Activated CD8-positive, alpha-beta memory T cell treated with anti-CD3 and anti-CD28 coated beads for 1 hour (primary cell): ENCODE results near the gene PSMC6.
"Not testable (repeated sequence)": the region's sequence is repeated elsewhere in the genome, so short reads cannot be mapped to it uniquely, and the experiment has no call there.

Experiments used
- DNase-seq, 2 donors: peaks; one replicate each; pipeline ENCODE4 v3.0.0-alpha.2; 2020; ENCODE audit warnings: low read depth in 1 of 2; ENCODE audit errors: extremely low read depth in 1 of 2

PSMC6 gene

GRCh38 chr14:52711666-52712065 is 4.7 kb downstream of the PSMC6 start:
- no peak for DNase-seq

- no peak for DNase-seq
Observed at GRCh38 chr14:52716155-52716554, 9.2 kb downstream of the PSMC6 start.

- no peak for DNase-seq
Observed at GRCh38 chr14:52723514-52724359, 16.7 kb downstream of the PSMC6 start.

- DNase-seq = no peak
Observed at GRCh38 chr14:52724360-52724644, 17.3 kb downstream of the PSMC6 start.

- not testable (repeated sequence) for DNase-seq
Observed at GRCh38 chr14:52727509-52727908, 20.5 kb downstream of the PSMC6 start.

GRCh38 chr14:52729035-52729434 is 22.0 kb downstream of the PSMC6 start:
- DNase-seq = not testable (repeated sequence)

GRCh38 chr14:52729585-52729924 is 22.6 kb downstream of the PSMC6 start:
- no peak for DNase-seq

GRCh38 chr14:52729925-52730708 is 23.1 kb downstream of the PSMC6 start, which contains the start of gene STYX:
TSS of gene STYX (plus strand) at chr14:52730166. CDS start at chr14:52730475, 309 bp downstream.
- DNase-seq = peak; percentile 97

GRCh38 chr14:52730709-52731111 is 23.7 kb downstream of the PSMC6 start:
- no peak for DNase-seq

GRCh38 chr14:52733824-52734223 is 26.8 kb downstream of the PSMC6 start:
- no peak for DNase-seq

- no peak for DNase-seq
Observed at GRCh38 chr14:52735921-52736489, 29.0 kb downstream of the PSMC6 start.

- no peak for DNase-seq
Observed at GRCh38 chr14:52738409-52738808, 31.4 kb downstream of the PSMC6 start.

- DNase-seq = no peak
Observed at GRCh38 chr14:52740751-52741150, 33.8 kb downstream of the PSMC6 start.

- DNase-seq = no peak
Observed at GRCh38 chr14:52741865-52742264, 34.9 kb downstream of the PSMC6 start.

- DNase-seq = no peak
Observed at GRCh38 chr14:52748647-52749292, 41.8 kb downstream of the PSMC6 start.

GRCh38 chr14:52755607-52756316 is 48.8 kb downstream of the PSMC6 start:
- DNase-seq = no peak

GRCh38 chr14:52759145-52759544 is 52.1 kb downstream of the PSMC6 start:
- no peak for DNase-seq

- not testable (repeated sequence) for DNase-seq
Observed at GRCh38 chr14:52762923-52763322, 55.9 kb downstream of the PSMC6 start.

- no peak for DNase-seq
Observed at GRCh38 chr14:52767058-52767833, 60.2 kb downstream of the PSMC6 start.

GRCh38 chr14:52769887-52770286 is 62.9 kb downstream of the PSMC6 start:
- no peak for DNase-seq
